DMS53 treated with DMSO at 0.1 percent for 48 hours (cell line): ENCODE measurements around the gene RGS4.

Experiments
- DNase-seq: peaks from one replicate; lab custom pipeline; 2025; ENCODE audit not compliant: unreplicated experiment; lab: John Stamatoyannopoulos, UW

RGS4 gene

DNA sequence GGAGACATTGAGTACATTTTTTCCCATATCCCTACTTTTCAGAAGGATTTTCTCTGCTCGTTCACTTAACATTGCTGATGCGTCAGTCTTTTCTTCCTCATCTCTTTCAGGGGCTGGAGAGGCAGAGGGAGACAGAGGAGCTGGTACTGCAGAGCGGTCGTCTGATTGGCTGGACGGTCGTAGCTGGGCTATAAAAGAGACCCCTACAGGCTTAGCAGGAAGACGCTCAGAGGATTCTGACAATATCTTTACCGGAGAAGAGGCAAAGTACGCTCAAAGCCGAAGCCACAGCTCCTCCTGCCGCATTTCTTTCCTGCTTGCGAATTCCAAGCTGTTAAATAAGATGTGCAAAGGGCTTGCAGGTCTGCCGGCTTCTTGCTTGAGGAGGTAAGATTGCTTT, at the start of gene RGS4:
RGS4 (plus strand) TSS at position 220 of the 400 bp plus-strand sequence; CDS start at position 344, 124 bp downstream.
- no peak for DNase-seq

DNA sequence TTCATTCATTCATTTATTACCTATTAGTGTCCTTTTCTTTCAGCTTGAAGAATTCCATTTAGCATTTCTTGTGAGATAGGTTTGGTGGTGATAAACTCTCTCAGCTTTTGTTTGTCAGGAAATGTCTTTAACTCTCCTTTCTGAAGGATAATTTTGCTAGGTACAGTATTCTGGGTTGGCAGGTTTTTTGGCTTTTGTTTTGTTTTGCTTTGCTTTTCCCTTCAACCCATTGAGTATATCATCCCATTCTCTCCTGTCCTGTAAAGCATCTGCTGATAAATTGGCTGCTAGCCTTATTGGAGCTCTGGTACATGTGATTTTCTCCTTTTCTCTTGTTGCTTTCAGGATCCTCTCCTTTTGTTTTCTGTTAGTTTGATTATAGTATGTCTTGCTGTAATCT, 47.0 kb upstream of the RGS4 start:
- no peak for DNase-seq

DNA sequence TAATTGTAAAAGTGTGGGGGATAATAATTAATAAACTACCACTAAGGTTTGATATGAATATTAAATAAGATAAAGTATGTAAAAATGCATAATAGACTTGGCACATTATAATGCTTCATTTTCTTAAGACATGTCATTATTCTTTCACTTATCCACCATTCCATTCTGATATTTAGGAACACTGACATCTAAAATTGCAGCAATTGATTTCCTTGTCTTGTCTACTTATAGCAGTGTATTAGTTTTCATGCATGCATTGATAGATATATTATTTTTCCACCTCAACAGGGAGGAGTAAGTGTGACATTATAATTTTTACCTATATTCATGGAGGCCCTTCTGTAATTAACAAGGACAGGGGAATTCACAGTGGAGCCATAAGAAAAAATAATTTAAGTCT, 41.6 kb upstream of the RGS4 start:
- no peak for DNase-seq

DNA sequence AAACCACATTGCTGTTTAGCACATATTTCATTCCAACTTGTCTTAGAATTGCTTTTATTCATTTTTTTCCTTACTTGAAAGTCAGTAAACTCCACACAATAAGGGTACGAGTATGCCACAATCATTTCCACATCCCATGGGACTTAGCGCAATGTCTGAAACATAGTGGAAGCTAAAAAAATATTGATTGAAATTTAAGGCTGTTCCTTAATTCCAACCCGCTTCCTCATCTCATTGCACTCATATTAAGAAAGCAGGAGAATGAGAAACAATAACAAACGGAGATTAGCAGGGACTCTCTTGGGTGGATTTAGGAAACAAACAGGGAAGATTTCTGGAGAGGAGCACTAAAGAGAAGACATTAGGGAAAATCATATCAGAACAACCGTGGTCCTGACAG, 39.3 kb upstream of the RGS4 start:
- DNase-seq = no peak

DNA sequence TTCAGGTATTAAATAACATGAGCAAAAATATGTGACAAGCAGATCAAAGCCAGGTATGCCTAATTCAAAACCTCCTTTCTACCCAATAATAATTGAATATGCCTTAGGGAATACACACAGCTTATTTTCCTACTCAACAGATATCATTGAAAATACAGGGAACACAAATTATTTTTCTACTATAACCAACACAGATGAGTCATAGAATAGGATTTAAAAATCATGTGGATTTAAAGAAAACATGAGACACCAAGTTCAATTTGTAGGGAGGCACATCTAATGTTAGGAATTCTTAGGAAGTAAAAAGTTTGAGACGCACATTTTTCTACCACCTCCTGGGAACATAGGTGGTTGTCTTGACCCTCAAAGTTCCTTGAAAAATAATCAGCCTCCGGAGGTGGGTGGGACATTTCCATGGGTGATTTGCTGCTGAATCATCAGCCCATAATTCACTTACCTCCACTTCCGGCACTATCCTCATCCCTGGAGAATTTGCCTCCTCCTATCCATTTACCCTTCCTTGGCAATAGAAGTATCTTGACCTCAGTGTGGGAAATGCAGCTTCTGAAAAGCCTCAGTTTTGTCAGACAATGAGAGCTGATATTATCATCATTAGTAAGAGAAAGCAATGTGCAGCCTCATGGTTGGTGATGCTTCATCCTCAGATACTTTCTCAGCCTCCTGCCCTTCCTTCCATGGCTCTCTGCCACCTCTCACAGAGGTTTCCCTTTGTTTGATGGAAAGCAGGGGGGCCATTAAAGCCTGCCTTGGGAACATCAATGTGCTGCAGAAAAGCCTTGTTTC, 33.5 kb upstream of the RGS4 start:
- DNase-seq = no peak

DNA sequence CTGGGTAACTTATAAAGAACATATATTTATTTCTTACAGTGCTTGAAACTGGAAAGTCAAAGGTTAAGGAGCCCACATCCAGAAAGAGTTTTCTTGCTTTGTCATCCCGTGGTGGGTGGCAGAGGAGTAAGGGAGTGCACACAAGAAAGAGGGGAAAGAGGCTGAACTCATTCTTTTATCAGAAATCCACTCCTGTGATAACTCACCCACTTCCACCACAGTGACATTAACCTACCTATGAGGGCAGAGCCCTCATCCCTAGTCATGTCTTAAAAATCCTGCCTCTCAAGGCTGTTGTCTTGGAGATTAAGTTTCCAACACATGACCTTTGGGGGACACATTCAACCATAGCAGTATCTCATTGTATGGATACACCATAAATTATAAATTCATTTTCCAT, 32.5 kb upstream of the RGS4 start:
- no peak for DNase-seq

DNA sequence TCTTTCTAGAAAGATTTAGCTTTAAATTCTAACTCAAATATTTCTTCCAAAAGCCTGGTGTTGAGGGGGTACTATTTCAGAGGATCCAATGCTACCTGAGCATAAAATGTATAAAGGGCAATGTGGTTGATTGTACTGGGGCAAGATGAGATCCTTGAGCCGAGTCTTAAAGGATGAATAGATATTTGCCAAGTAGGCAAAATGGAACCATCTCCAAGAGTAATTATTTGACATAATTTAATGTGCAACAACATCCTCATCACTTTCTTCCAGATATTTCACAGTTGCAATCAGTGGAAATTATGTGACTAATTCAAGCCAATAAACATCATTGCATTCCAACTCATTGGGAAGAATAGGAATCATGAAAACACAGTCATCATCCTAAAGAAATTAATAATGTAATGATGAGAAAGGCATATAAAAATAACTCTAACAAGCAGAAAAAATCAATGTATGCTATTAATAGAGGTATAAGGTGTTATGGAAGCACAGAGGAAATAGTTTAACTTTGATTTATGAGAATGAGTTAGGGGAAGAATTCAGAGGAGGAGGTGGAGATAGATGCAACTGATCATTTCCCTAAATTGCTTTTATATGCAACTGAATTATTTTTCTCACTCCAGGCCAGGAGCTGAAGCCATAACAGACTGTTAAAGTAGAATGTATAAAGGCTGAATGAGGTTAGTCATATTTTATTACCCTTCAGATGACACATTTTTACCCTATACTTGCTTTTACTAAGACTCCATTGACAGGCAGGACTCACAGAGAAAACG, 30.0 kb upstream of the RGS4 start:
- DNase-seq = no peak

DNA sequence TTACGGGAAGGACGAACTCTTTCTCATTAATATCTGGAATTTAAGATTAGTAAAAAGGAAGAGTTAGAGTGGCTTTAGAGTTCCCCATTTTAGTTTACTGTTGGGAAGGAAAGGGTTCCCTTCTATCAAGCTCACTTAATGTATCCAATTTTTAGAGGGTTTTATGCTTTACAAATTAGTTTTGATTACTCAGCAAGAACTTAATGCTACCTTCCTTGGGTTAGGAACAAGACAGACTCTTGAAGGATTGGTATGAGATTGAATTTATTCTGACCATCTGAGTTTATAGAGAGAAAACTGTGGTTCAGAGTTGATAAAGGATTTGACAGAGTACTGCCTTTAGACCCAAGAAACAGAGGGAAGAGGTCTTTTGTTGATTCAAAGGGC, 29.5 kb upstream of the RGS4 start:
- no peak for DNase-seq

DNA sequence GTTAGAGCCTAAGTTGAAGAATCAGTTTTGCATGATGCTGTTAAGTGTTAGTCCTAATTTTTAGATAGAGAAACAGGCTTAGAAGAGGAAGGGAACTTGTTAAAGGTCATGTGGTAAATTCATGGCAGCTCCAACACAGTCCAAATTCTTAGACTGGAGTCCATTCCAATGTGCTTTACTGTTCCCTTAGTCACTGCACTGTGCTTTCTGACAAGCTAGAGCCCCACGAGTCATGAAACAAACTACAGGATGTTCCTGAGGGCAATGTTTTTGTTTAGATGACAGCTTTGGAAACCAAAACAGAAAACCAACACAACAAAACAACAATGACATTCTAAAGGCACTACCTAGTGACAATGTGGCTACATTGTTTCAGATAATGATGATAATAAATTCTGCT, 23.1 kb upstream of the RGS4 start:
- no peak for DNase-seq

DNA sequence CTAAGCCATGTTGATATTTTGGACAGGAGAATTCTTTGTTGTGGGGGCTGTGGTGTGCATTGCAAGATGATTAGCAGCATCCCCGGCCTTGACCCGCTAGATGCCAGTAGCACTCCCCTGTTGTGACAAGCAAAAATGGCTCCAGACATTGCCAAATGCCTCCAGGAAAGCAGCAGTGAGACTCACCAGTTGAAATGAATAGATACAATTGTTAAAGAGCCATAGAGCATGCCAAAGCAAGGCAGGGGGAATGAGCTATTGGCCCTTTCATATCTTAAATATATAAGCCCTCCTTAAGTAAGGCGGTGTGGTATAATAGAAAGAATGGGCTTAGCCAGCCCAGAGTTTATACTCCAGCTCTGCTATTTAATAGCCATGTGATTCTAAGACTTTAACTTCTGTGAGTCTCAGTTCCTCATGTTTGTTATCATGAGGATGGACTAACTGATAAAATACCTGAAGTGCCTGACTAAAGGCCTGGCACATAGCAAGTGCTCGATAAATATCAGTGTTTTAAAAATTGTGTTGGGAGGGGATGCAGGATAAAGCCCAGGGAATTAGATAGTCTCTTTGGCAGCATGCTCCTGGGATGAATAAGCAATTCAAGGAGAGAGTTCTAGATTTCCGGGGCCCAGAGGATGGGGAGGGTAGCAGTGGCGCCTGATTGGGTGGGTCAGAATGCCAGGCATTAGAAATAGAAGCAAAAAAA, 21.1 kb upstream of the RGS4 start:
- no peak for DNase-seq

DNA sequence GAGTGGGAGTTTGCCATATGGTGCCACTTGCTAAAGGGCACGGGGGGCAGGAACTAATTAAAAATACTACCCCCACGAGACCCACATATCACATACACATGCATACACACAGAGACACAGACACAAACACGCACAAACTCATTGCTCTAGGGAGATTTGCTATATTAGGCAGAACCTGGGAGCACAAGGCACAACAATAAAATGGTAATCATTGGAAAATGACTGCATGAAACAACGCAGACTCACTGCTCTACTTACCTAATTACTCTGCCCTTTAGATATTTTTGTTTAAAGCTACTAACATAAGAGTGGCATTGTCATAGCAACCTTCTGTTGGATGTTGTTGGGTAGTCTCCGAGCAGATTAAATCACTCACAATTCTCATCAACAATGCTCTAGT, 20.3 kb upstream of the RGS4 start:
- DNase-seq = no peak

DNA sequence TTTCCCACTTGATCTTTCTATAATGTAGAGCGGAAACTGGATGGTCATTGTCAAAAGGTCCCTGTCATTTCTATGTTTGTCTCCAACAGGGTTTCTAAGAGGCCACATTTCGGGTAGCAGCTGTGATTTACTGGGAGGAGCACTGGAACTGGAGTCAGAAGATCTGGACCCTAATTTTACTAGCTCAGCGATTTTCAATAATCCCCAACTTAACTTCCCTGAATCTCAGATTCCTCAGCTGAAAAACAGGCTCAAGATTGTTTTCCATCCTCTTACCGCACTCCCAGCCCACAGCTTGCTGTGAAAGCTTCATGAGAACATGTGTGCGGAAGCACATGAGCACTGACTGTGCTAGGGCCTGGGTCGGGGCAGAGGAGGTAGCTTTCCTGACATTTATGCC, 19.9 kb upstream of the RGS4 start:
- DNase-seq = no peak

DNA sequence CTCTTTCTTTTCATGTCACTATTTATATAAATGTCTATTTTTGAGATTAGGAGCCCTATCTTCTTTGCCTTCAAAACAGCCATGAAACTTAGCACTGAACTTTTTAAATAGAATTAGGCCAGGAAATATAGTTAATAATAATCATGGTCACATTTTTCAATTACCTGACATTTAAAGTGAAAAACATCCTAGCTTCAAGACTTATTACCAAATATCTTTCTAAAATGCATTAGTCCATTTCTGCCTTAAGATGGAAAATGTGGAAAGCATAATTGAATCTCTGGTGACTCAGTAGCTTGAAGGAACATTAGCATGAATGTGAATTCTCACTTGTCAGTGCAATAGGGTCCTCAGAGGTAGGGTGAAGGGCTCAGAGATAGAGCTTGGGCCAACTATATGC, 18.7 kb upstream of the RGS4 start:
- no peak for DNase-seq

DNA sequence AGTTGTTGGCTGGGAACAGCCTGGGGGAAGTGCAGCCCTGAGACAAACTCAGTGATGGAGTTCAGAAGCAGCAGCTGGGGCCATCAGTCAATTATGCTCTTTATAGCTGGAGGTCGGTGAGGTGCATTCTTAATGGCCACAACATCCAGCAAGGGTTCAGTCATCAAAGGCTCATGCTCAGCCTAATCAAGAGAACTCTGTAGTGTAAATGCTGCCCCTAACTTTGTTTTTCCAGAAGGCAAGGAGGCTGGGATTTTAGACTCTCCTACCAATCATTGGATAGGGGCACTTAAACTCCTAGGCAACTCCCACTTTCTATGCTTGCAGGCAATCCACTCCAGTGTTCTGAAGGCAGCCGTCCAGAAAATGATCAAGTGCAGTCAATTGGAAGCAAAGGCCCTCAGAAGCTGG, 15.0 kb upstream of the RGS4 start:
- DNase-seq = peak; percentile 4

DNA sequence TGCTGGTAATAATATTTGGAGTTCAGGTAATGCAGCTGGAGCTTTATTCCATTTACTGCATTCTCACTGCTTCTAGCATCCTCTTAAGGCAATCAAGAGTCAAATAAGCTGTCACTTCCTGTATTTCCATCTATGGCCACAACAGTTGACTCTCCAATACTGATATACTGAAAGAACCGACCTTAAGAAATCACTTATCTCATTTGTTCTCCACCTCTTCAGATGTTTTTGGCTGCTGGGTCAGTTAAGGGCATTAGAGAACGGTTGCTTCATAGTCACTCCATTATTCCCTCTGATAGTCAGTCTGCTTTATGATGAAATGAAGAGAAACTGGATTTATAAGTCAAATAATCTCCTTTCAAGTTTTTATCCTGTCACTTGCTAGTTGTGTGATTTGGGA, 14.2 kb upstream of the RGS4 start:
- peak; percentile 62 for DNase-seq

DNA sequence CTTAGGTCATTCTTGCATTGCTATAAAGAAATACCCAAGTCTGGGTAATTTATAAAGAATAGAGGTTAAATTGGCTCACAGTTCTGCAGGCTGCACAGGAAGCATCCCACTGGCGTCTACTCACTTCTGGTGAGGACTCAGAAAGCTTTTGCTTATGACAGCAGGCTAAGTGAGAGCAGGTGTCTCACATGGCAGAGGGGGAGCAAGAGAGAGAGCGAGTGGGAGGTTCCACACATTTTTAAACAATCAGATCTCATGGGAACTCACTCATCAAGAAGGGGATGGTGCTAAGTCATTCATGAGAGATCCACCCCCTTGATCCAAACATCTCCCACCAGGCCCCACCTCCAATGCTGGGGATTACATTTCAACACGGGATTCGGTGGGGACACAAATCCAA, 13.6 kb upstream of the RGS4 start:
- DNase-seq = peak; percentile 96

DNA sequence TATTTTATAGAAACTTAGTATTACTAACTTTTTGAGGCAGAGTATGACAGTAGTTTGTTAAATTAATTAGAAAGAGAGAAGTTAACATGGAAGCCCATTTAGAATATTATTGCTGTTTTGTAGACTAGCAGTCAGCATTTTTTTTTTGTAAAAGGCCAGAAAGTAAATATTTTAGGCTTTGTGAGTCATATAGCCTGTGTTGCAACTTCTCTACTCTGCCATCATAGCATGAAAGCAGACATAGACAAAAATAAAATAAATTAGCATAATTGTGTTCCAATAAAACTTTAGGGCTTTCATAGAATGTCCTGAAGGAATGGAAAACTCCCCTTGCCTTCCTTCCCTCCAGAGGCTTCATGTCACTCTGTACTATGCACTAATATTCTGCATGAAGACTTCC, 12.3 kb upstream of the RGS4 start:
- DNase-seq = no peak

DNA sequence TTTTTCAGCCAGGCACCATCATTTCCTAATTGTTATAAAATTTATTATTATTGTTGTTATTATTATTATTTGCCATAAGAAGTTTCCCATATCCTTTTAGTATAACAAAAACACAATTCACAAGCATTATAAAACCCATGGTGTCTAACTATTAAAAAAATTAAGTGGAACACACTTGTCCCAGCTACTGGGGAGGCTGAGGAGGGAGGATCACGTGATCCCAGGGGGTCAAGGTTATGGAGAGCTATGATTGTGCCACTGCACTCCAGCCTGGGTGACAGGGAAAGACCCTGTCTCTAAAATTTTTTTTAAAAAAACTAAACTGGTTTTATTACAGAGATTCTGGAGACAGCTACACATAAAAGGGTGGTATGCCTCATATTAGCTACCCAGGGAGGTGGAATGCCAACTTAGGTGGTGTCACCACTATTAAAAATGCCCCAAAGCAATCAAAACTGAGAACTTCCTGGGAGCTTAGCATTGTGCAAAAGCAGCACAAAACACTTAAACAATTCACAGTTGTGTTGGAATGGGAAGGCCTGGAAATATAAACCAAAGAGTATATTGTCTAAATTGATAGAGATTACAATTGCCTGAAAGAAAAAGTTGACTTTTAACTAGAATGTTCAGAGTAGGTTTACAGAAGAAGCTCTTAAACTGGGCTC, 8.7 kb upstream of the RGS4 start:
- DNase-seq = no peak

DNA sequence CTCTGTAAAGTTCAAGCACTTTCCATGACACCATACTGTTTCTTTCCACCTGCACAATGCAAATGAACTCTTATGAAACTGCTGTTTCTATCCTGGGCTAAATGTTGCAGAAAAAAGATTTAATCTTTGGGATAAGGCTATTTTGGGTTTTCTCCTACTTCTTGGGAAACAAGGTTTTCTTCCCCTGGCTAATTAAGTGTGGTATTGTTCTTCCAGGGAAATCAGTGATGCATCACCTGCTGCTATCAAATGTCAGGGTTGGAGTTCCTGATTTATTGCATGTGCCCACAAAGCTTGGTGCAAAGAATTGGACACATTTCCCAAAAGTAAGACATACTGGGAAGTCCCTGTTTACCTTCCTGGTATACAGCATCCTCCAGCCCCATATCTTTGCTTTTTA, 6.0 kb upstream of the RGS4 start:
- no peak for DNase-seq

DNA sequence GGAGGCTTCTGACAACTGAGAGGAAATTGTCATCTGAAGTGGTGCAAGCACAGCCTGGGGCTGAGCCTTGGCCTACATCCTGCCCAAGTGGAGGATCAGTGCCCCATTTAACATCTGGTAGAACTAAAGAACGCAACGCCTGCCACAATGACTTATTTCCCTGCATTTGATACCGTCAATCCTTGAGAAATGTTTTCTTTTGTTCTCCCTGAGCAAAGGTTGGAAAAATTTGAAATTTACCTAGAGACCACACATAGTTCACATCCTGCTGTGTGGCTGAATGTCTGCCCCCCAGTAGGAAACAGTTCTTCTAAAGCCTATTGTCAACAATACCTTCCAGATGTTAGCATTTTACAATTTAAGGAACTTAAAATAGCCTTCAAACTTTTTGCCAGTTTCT, 5.6 kb upstream of the RGS4 start:
- DNase-seq = no peak

DNA sequence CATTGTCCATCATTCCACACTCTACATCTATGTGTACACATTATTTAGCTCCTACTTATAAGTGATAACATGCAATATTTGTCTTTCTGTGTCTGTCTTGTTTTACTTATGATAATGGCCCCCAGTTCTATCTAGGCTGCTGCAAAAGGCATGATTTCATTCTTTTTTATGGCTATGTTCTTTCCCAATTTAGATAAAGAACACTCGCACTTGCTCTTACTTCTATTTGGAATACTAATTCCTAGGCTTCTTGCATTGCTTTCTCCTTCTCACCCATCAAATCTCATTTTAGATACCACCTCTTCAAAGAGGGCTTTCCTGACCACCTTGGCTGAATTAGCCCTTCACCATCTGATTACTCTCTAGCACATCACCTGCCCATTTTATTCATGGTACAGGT, 3.0 kb upstream of the RGS4 start:
- no peak for DNase-seq
